Astrocyte (in vitro differentiated cells and primary cell): ENCODE data around the gene ITM2C. TPM values are rescaled to one million over a fixed set of nuclear protein-coding genes. Genes with fewer than 3 reads are reported as not detected.

ENCODE experiments used
- DNase-seq: peaks from one replicate; pipeline ENCODE4 v3.0.0-alpha.2; 2010; ENCODE audit warnings: low read depth
- FAIRE-seq: peaks from 2 replicates; lab custom pipeline; 2011; peaks lifted over from hg19 to GRCh38; lab: Jason Lieb, UNC
- H2AFZ ChIP-seq: 2 replicates; pipeline ENCODE4 v1.6.0; 2012; ENCODE audit warnings: low read depth, low read length, inconsistent platforms
- H3K27ac ChIP-seq: 2 replicates; pipeline ENCODE4 v1.5.1; 2011; ENCODE audit warnings: low read depth, low read length, inconsistent platforms
- H3K27me3 ChIP-seq: 2 replicates; pipeline ENCODE4 v1.6.0; 2011; ENCODE audit warnings: low read length, inconsistent platforms; ENCODE audit not compliant: insufficient read depth
- H3K36me3 ChIP-seq: 2 replicates; pipeline ENCODE4 v1.5.1; 2011; ENCODE audit warnings: low read length, inconsistent platforms; ENCODE audit not compliant: insufficient read depth
- H3K4me1 ChIP-seq: 2 replicates; pipeline ENCODE4 v1.5.1; 2011; ENCODE audit warnings: low read length, inconsistent platforms; ENCODE audit not compliant: insufficient read depth
- H3K4me2 ChIP-seq: 2 replicates; pipeline ENCODE4 v1.6.0; 2012; ENCODE audit warnings: low read length, inconsistent platforms
- H3K4me3 ChIP-seq: 2 replicates; pipeline ENCODE4 v1.5.1; 2011; ENCODE audit warnings: low read depth, mild to moderate bottlenecking, low read length, inconsistent platforms; ENCODE audit not compliant: insufficient read depth
- H3K79me2 ChIP-seq: 2 replicates; pipeline ENCODE4 v1.6.0; 2012; ENCODE audit warnings: mild to moderate bottlenecking, low read length, inconsistent platforms; ENCODE audit not compliant: insufficient read depth
- H3K9ac ChIP-seq: 2 replicates; pipeline ENCODE4 v1.6.0; 2012; ENCODE audit warnings: mild to moderate bottlenecking, low read length, inconsistent platforms
- H3K9me3 ChIP-seq: 2 replicates; pipeline ENCODE4 v1.5.1; 2012; ENCODE audit warnings: low read depth, mild to moderate bottlenecking, low read length, inconsistent platforms; ENCODE audit not compliant: insufficient read depth
- H4K20me1 ChIP-seq: 2 replicates; pipeline ENCODE4 v1.6.0; 2012; ENCODE audit warnings: low read length, inconsistent platforms; ENCODE audit not compliant: insufficient read depth
- H3K27ac Mint-ChIP-seq: one replicate; pipeline ENCODE4 v1.8.0; 2021; ENCODE audit warnings: mild to moderate bottlenecking, mixed read lengths; ENCODE audit not compliant: unreplicated experiment
- H3K27me3 Mint-ChIP-seq: one replicate; pipeline ENCODE4 v1.8.0; 2021; ENCODE audit warnings: low read depth, mixed read lengths; ENCODE audit not compliant: unreplicated experiment
- H3K36me3 Mint-ChIP-seq: one replicate; pipeline ENCODE4 v1.8.0; 2021; ENCODE audit warnings: low read depth, mixed read lengths; ENCODE audit not compliant: unreplicated experiment
- H3K4me1 Mint-ChIP-seq: one replicate; pipeline ENCODE4 v1.8.0; 2021; ENCODE audit warnings: low read depth, mixed read lengths; ENCODE audit not compliant: unreplicated experiment
- H3K4me3 Mint-ChIP-seq: one replicate; pipeline ENCODE4 v1.8.0; 2021; ENCODE audit warnings: mild to moderate bottlenecking, moderate library complexity, mixed read lengths; ENCODE audit not compliant: unreplicated experiment
- H3K9me3 Mint-ChIP-seq: one replicate; pipeline ENCODE4 v1.8.0; 2021; ENCODE audit warnings: mild to moderate bottlenecking, mixed read lengths; ENCODE audit not compliant: unreplicated experiment
- EZH2 ChIP-seq: IDR thresholded peaks from 2 replicates; pipeline ENCODE4 v1.6.1; 2012; ENCODE audit warnings: mild to moderate bottlenecking, low read length, inconsistent platforms; ENCODE audit not compliant: insufficient read depth
- total RNA-seq: library from RNA; stranded (reverse); gene quantifications from 2 replicates; pipeline ENCODE4 v1.2.1, GENCODE V29; 2021
- TF ChIP-seq, protein P1 (sequence below): IDR thresholded peaks from 2 replicates; pipeline ENCODE4 v1.5.1; 2011; ENCODE audit warnings: low read depth, mild to moderate bottlenecking, inconsistent platforms, low read length, moderate library complexity; ENCODE audit not compliant: insufficient read depth

Gene ITM2C
- total RNA-seq, 1 donor from 2014 or later = 458 TPM

DNA sequence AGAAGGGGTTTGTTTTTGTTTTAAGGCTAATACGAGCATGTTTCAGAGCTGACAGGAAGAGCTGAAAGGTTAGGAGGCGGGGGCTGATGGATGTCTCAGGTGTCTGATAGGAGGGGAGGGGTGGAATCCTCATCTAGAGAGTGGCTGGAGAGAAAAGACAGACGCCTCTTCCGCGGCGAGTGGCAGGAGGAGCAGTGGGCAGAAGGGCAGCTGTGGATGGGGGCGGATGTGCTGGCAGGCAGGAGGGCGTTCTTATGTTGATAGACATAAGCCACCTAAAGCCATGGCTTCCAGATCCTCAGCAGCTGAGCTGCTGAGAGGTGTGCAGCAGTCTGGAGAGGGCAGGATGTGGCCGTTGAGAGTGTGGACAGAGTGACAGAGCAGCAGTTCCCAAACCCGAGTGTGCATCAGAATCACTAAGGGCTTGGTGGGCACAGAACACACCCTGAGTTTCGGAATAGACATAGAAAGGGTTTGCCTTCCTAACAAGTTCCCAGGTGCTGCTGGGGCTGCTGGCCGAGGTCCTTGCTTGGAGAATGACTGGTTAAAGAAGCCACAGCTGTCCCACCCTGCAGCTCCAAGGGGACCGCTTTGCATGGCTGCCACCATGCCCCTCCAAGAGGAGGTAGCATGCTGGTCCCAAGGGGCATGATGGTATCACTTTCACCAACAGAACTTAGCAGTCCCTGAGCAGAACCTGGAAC lies 3.0 kb upstream of the ITM2C start:
- peaks cover 31% of the 10 kb centered on the region for H3K27me3 Mint-ChIP-seq
- Histone ChIP-seq H4K20me1 (peaks cover 7% of the 10 kb centered on the region), H3K27ac (no peak overlapping the region), H3K4me1 (peaks cover 9% of the 10 kb centered on the region), H3K4me3 (no peak overlapping the region), H3K9me3 (no peaks in the 10 kb centered on the region), H2AFZ (no peak overlapping the region), H3K4me2 (no peak overlapping the region), H3K9ac (no peak overlapping the region), H3K79me2 (peaks cover 5% of the 10 kb centered on the region), H3K27me3 (peaks cover 22% of the 10 kb centered on the region), H3K36me3 (no peaks in the 10 kb centered on the region)
- DNase-seq (no peak), FAIRE-seq (no peak)
- no peaks in the 10 kb centered on the region for H3K9me3 Mint-ChIP-seq
- TF ChIP-seq EZH2 = no peak
- TF ChIP-seq, protein P1, sequence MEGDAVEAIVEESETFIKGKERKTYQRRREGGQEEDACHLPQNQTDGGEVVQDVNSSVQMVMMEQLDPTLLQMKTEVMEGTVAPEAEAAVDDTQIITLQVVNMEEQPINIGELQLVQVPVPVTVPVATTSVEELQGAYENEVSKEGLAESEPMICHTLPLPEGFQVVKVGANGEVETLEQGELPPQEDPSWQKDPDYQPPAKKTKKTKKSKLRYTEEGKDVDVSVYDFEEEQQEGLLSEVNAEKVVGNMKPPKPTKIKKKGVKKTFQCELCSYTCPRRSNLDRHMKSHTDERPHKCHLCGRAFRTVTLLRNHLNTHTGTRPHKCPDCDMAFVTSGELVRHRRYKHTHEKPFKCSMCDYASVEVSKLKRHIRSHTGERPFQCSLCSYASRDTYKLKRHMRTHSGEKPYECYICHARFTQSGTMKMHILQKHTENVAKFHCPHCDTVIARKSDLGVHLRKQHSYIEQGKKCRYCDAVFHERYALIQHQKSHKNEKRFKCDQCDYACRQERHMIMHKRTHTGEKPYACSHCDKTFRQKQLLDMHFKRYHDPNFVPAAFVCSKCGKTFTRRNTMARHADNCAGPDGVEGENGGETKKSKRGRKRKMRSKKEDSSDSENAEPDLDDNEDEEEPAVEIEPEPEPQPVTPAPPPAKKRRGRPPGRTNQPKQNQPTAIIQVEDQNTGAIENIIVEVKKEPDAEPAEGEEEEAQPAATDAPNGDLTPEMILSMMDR = no peak
- peaks cover 5% of the 10 kb centered on the region for H3K4me1 Mint-ChIP-seq
- H3K36me3 Mint-ChIP-seq = no peaks in the 10 kb centered on the region
- H3K4me3 Mint-ChIP-seq = no peak overlapping the region
- no peak overlapping the region for H3K27ac Mint-ChIP-seq

DNA sequence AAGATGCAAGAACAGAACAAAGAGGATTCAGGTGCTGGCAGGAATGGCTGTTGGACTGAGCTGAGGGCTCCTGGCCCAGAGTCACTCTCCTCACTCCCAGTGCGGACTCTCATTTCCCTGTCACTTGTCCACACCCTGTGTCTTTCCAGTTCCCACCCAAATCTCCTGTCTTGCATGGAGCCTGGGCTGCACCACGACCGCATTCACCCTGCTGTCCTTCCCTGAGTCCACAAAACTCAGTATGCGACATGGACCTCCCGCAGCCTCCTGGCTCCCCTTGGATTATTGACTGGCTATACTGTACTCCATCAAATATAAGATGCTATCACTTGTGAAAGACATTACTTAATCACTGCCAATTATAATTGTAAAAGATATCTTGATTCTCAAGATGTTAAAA lies 2.5 kb upstream of the ITM2C start:
- H3K4me3 ChIP-seq = no peak overlapping the region
- peaks cover 5% of the 10 kb centered on the region for H3K79me2 ChIP-seq
- no peaks in the 10 kb centered on the region for H3K9me3 ChIP-seq
- Mint-ChIP-seq H3K9me3 (no peaks in the 10 kb centered on the region), H3K36me3 (no peaks in the 10 kb centered on the region), H3K4me1 (peaks cover 11% of the 10 kb centered on the region), H3K4me3 (peak overlapping the region; percentile 37), H3K27ac (no peak overlapping the region), H3K27me3 (peaks cover 31% of the 10 kb centered on the region)
- no peak overlapping the region for H3K4me2 ChIP-seq
- no peak for DNase-seq
- peaks cover 15% of the 10 kb centered on the region for H3K4me1 ChIP-seq
- H3K27ac ChIP-seq = no peak overlapping the region
- H3K36me3 ChIP-seq = no peaks in the 10 kb centered on the region
- FAIRE-seq = no peak
- H4K20me1 ChIP-seq = peaks cover 13% of the 10 kb centered on the region
- TF ChIP-seq EZH2 = no peak
- TF ChIP-seq, protein P1 = no peak
- H2AFZ ChIP-seq = no peak overlapping the region
- peaks cover 22% of the 10 kb centered on the region for H3K27me3 ChIP-seq
- no peak overlapping the region for H3K9ac ChIP-seq

DNA sequence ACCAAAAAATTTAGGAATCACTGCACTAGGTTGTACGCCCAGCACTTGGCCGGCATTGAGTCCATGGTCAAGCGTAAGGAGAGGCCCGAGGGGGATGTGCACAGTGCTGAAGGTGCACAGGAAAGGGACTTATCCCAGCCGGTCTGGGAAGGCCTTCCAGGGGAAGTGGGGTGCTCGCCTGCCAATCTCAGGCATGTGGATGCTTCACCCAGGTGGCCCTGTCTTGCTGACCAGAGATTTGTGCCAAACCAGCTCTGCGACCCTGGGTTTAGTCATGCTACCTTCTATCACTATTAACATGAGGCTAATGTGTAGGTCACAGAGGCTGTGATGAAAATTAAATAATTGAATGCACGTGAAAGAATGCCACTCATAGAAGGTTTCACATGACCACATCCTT lies 1.7 kb upstream of the ITM2C start:
- H3K27me3 ChIP-seq = peaks cover 19% of the 10 kb centered on the region
- Mint-ChIP-seq H3K27ac (no peak overlapping the region), H3K4me3 (no peak overlapping the region), H3K36me3 (no peaks in the 10 kb centered on the region), H3K4me1 (peaks cover 14% of the 10 kb centered on the region), H3K9me3 (no peaks in the 10 kb centered on the region), H3K27me3 (peaks cover 26% of the 10 kb centered on the region)
- peaks cover 10% of the 10 kb centered on the region for H3K79me2 ChIP-seq
- H3K9me3 ChIP-seq = no peaks in the 10 kb centered on the region
- peaks cover 18% of the 10 kb centered on the region for H4K20me1 ChIP-seq
- no peaks in the 10 kb centered on the region for H3K36me3 ChIP-seq
- peaks cover 20% of the 10 kb centered on the region for H3K4me1 ChIP-seq
- DNase-seq (no peak), FAIRE-seq (no peak)
- H3K4me3 ChIP-seq = no peak overlapping the region
- H3K27ac ChIP-seq = no peak overlapping the region
- no peak overlapping the region for H3K4me2 ChIP-seq
- no peak overlapping the region for H2AFZ ChIP-seq
- TF ChIP-seq, protein P1 = no peak
- no peak for TF ChIP-seq EZH2
- H3K9ac ChIP-seq = no peak overlapping the region
